SK-N-SH (cell line): Measurements from ENCODE around the gene OR2T27. TPM values are rescaled to one million over a fixed set of nuclear protein-coding genes. Genes with fewer than 3 reads are reported as not detected.

ENCODE experiments used
- CTCF ChIA-PET: fragments of 300-600, 350-600 bp; formaldehyde crosslinking; extraction: SDS; loops from one replicate; lab custom pipeline; 2021; lab: Yijun Ruan, JAX
- POLR2A ChIA-PET: fragments of 350-600 bp; sonication (Branson Sonifier 250); formaldehyde crosslinking; extraction: SDS; loops from one replicate; lab custom pipeline; 2020; ENCODE audit warnings: antibody characterized with exemption, inconsistent platforms; lab: Yijun Ruan, JAX
- DNase-seq: peaks from one replicate; pipeline ENCODE4 v3.0.0; 2012
- H2AFZ ChIP-seq: fragments of 200-600 bp; sonication (generic); 2 replicates; pipeline ENCODE4 v1.8.1; 2016; ENCODE audit warnings: antibody characterized with exemption, mild to moderate bottlenecking, low read depth
- H3F3A ChIP-seq: fragments of 200-600 bp; sonication (generic); replicated peaks from 2 replicates; pipeline ENCODE3; 2016; ENCODE audit warnings: antibody characterized with exemption, mild to moderate bottlenecking; ENCODE audit not compliant: insufficient read depth
- H3K27ac ChIP-seq, 2 experiments: fragments of 200-500 bp in 1 of 2; fragments of 200-600 bp in 1 of 2; sonication (Bioruptor generic) in 1 of 2; sonication (generic), shearing (Covaris generic) in 1 of 2; 2 replicates each; pipeline versions ENCODE4 v1.5.1 to v1.6.1; 2014 to 2016; ENCODE audit warnings: low read depth in 2 of 2, inconsistent platforms in 1 of 2, low read length in 1 of 2, mild to moderate bottlenecking in 1 of 2, mixed read lengths in 1 of 2
- H3K27me3 ChIP-seq: fragments of 200-600 bp; sonication (generic), shearing (Covaris generic); 2 replicates; pipeline ENCODE4 v1.6.1; 2016; ENCODE audit warnings: mixed run types; ENCODE audit not compliant: insufficient read depth
- H3K36me3 ChIP-seq, 2 experiments: fragments of 200-500 bp in 1 of 2; fragments of 200-600 bp in 1 of 2; sonication (Bioruptor generic) in 1 of 2; sonication (generic) in 1 of 2; replicated peaks in 1 of 2; 2 replicates each; pipeline versions ENCODE3 to v1.5.1; 2014 to 2016; ENCODE audit warnings: low read length in 1 of 2, mild to moderate bottlenecking in 1 of 2; ENCODE audit not compliant: insufficient read depth in 2 of 2, control insufficient read depth in 1 of 2
- H3K4me1 ChIP-seq, 2 experiments: fragments of 200-500 bp in 1 of 2; fragments of 200-600 bp in 1 of 2; sonication (Bioruptor generic) in 1 of 2; sonication (generic), shearing (Covaris generic) in 1 of 2; 2 replicates each; pipeline versions ENCODE4 v1.5.1 to v1.6.1; 2014 to 2016; ENCODE audit warnings: low read depth in 1 of 2, low read length in 1 of 2, mixed run types in 1 of 2; ENCODE audit not compliant: insufficient read depth in 2 of 2, control insufficient read depth in 1 of 2
- H3K4me2 ChIP-seq: fragments of 200-600 bp; sonication (generic), shearing (Covaris generic); 2 replicates; pipeline ENCODE4 v1.6.1; 2017; ENCODE audit warnings: mixed run types
- H3K4me3 ChIP-seq, 2 experiments: fragments of 200-500 bp in 1 of 2; fragments of 200-600 bp in 1 of 2; sonication (Bioruptor generic) in 1 of 2; sonication (generic), shearing (Covaris generic) in 1 of 2; 2 replicates each; pipeline versions ENCODE4 v1.5.1 to v1.8.1; 2014 to 2016; ENCODE audit warnings: low read depth in 2 of 2, inconsistent platforms in 1 of 2, low read length in 1 of 2, mild to moderate bottlenecking in 1 of 2, mixed read lengths in 1 of 2, moderate library complexity in 1 of 2
- H3K79me2 ChIP-seq: fragments of 200-600 bp; sonication (generic); 2 replicates; pipeline ENCODE4 v1.8.1; 2017; ENCODE audit warnings: mild to moderate bottlenecking; ENCODE audit not compliant: insufficient read depth
- H3K9ac ChIP-seq: fragments of 200-600 bp; sonication (generic); 2 replicates; pipeline ENCODE4 v1.6.1; 2017; ENCODE audit warnings: mixed run types
- H3K9me2 ChIP-seq: fragments of 200-600 bp; sonication (generic); 2 replicates; pipeline ENCODE4 v1.6.1; 2017; ENCODE audit warnings: mixed run types
- H3K9me3 ChIP-seq: fragments of 200-600 bp; sonication (generic); 2 replicates; pipeline ENCODE4 v1.6.1; 2017; ENCODE audit warnings: mixed run types, mild to moderate bottlenecking, moderate library complexity
- H4K20me1 ChIP-seq: fragments of 200-600 bp; sonication (generic); 2 replicates; pipeline ENCODE4 v1.6.1; 2017; ENCODE audit warnings: mild to moderate bottlenecking, mixed run types; ENCODE audit not compliant: insufficient read depth
- ELF1 ChIP-seq: IDR thresholded peaks from 2 replicates; pipeline ENCODE4 v1.4.0; 2012
- EP300 ChIP-seq, 2 experiments: IDR thresholded peaks; 2 replicates each; pipeline versions ENCODE4 v1.4.0 to v1.6.1; 2012; ENCODE audit warnings: borderline replicate concordance in 1 of 2, low read depth in 1 of 2, low read length in 1 of 2
- FOSL2 ChIP-seq: IDR thresholded peaks from 2 replicates; pipeline ENCODE4 v1.4.0; 2012; ENCODE audit warnings: low read depth, mild to moderate bottlenecking, moderate library complexity, borderline replicate concordance
- GABPA ChIP-seq: IDR thresholded peaks from 2 replicates; pipeline ENCODE4 v1.4.0; 2012; ENCODE audit warnings: low read depth, mild to moderate bottlenecking
- MEF2A ChIP-seq: IDR thresholded peaks from 2 replicates; pipeline ENCODE4 v1.4.0; 2012; ENCODE audit warnings: low read depth, borderline replicate concordance
- MXI1 ChIP-seq: IDR thresholded peaks from 2 replicates; pipeline ENCODE4 v1.6.1; 2012; ENCODE audit warnings: mild to moderate bottlenecking, low read depth, low read length, improper control_type of control experiment
- NRF1 ChIP-seq: IDR thresholded peaks from 2 replicates; pipeline ENCODE4 v1.6.1; 2012; ENCODE audit warnings: low read depth, mild to moderate bottlenecking, low read length
- PBX3 ChIP-seq: IDR thresholded peaks from 2 replicates; pipeline ENCODE4; 2012
- POLR2AphosphoS5 ChIP-seq: IDR thresholded peaks from 2 replicates; pipeline ENCODE4 v1.6.1; 2012; ENCODE audit warnings: low read depth, low read length
- RAD21 ChIP-seq: IDR thresholded peaks from 2 replicates; pipeline ENCODE4 v1.6.1; 2012; ENCODE audit warnings: mild to moderate bottlenecking, low read length
- RCOR1 ChIP-seq: fragments of 150-350 bp; IDR thresholded peaks from 2 replicates; pipeline ENCODE4 v1.6.1; 2017; ENCODE audit warnings: antibody characterized with exemption, low read length
- REST ChIP-seq: IDR thresholded peaks from 2 replicates; pipeline ENCODE4 v1.6.1; 2012; ENCODE audit warnings: mild to moderate bottlenecking, low read depth, low read length, moderate library complexity
- RFX5 ChIP-seq: IDR thresholded peaks from 2 replicates; pipeline ENCODE4 v1.6.1; 2012; ENCODE audit warnings: mild to moderate bottlenecking, improper control_type of control experiment, low read length
- RXRA ChIP-seq: IDR thresholded peaks from 2 replicates; pipeline ENCODE4 v1.4.0; 2012; ENCODE audit warnings: low read depth, mild to moderate bottlenecking, borderline replicate concordance
- TCF12 ChIP-seq: IDR thresholded peaks from 2 replicates; pipeline ENCODE4 v1.4.0; 2012
- YY1 ChIP-seq: IDR thresholded peaks from 2 replicates; pipeline ENCODE4 v1.4.0; 2012; ENCODE audit warnings: low read depth, mild to moderate bottlenecking
- WGBS: methylation state at CpG from one replicate; pipeline ENCODE4 v1.1.6; 2017; ENCODE audit warnings: low lambda C conversion rate; 5-methylcytosine and 5-hydroxymethylcytosine counted together
- polyA plus RNA-seq, 3 experiments: library from polyadenylated mRNA; depleted of rRNA; stranded (reverse); fragments of >200 nt; gene quantifications; 2 replicates each; pipeline ENCODE4 v1.2.3, GENCODE V29; 2012
- TF ChIP-seq, protein P1 (sequence below): fragments of 150-350 bp; IDR thresholded peaks from 2 replicates; pipeline ENCODE4 v1.6.1; 2016; ENCODE audit warnings: mild to moderate bottlenecking, low read depth, low read length
- TF ChIP-seq, protein P2 (sequence below): fragments of 150-350 bp; IDR thresholded peaks from 2 replicates; pipeline ENCODE4 v1.6.1; 2017; ENCODE audit warnings: antibody characterized with exemption, low read length, low read depth, borderline replicate concordance
- TF ChIP-seq, protein P3 (sequence below): fragments of 200-600 bp; sonication (generic); IDR thresholded peaks from 2 replicates; pipeline ENCODE4 v1.6.1; 2017; ENCODE audit warnings: antibody characterized with exemption, mild to moderate bottlenecking, moderate library complexity

The OR2T27 gene
- polyA plus RNA-seq, 1 of the 3 experiments (the other 2 are of a cell fraction): not detected

- Histone ChIP-seq H3K27me3 (no peaks in the 10 kb centered on the region; the same call in 1 of the 2 replicates), H3K4me2 (no peak overlapping the region), H3K79me2 (no peaks in the 10 kb centered on the region), H3K9me3 (no peaks in the 10 kb centered on the region), H2AFZ (no peak overlapping the region), H3K4me3 (no peak overlapping the region), H3K27ac (no peak overlapping the region), H3K9ac (no peak overlapping the region), H3K9me2 (no peaks in the 10 kb centered on the region), H3K36me3 (no peaks in the 10 kb centered on the region), H3K4me1 (no peaks in the 10 kb centered on the region), H4K20me1 (no peaks in the 10 kb centered on the region), H3F3A (no peaks in the 10 kb centered on the region)
- POLR2A ChIA-PET: no interaction called here
- CTCF ChIA-PET: no interaction called here
- WGBS: 5% methylated on average over 6 of the region's 6 CpGs
- TF ChIP-seq RXRA (no peak), YY1 (no peak), MEF2A (no peak), GABPA (no peak), TCF12 (no peak), RCOR1 (no peak), RAD21 (no peak), NRF1 (no peak), MXI1 (no peak), POLR2AphosphoS5 (no peak), REST (no peak), FOSL2 (no peak), PBX3 (no peak), ELF1 (no peak), EP300 (IDR thresholded peaks at IDR 0.05; ENCODE audit: borderline replicate concordance in 1 of 2, low read depth in 1 of 2, low read length in 1 of 2) (no peak), RFX5 (no peak)
- TF ChIP-seq, protein P1, sequence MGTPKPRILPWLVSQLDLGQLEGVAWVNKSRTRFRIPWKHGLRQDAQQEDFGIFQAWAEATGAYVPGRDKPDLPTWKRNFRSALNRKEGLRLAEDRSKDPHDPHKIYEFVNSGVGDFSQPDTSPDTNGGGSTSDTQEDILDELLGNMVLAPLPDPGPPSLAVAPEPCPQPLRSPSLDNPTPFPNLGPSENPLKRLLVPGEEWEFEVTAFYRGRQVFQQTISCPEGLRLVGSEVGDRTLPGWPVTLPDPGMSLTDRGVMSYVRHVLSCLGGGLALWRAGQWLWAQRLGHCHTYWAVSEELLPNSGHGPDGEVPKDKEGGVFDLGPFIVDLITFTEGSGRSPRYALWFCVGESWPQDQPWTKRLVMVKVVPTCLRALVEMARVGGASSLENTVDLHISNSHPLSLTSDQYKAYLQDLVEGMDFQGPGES: no peak
- TF ChIP-seq, protein P2, sequence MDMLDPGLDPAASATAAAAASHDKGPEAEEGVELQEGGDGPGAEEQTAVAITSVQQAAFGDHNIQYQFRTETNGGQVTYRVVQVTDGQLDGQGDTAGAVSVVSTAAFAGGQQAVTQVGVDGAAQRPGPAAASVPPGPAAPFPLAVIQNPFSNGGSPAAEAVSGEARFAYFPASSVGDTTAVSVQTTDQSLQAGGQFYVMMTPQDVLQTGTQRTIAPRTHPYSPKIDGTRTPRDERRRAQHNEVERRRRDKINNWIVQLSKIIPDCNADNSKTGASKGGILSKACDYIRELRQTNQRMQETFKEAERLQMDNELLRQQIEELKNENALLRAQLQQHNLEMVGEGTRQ: no peak
- TF ChIP-seq, protein P3, sequence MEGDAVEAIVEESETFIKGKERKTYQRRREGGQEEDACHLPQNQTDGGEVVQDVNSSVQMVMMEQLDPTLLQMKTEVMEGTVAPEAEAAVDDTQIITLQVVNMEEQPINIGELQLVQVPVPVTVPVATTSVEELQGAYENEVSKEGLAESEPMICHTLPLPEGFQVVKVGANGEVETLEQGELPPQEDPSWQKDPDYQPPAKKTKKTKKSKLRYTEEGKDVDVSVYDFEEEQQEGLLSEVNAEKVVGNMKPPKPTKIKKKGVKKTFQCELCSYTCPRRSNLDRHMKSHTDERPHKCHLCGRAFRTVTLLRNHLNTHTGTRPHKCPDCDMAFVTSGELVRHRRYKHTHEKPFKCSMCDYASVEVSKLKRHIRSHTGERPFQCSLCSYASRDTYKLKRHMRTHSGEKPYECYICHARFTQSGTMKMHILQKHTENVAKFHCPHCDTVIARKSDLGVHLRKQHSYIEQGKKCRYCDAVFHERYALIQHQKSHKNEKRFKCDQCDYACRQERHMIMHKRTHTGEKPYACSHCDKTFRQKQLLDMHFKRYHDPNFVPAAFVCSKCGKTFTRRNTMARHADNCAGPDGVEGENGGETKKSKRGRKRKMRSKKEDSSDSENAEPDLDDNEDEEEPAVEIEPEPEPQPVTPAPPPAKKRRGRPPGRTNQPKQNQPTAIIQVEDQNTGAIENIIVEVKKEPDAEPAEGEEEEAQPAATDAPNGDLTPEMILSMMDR: no peak
- no peak for DNase-seq
Observed at GRCh38 chr1:248697907-248698306, 42.6 kb upstream of the OR2T27 start.
